HCT116 (cell line): ENCODE measurements around the gene FGD4. TPM values are rescaled to one million over a fixed set of nuclear protein-coding genes. Genes with fewer than 3 reads are reported as not detected.

Experiments used
- ATAC-seq: fragments of 200-7000 bp; cut with Tn5 transposase; 2 replicates; pipeline ENCODE4 v1.9.1; 2020; ENCODE audit warnings: mild to moderate bottlenecking, moderate library complexity
- BruUV-seq: library from RNA; stranded (reverse); fragments of 400-500 nt; replicated peaks from 2 replicates; lab custom pipeline; 2021; lab: Mats Ljungman, UMichigan
- CTCF ChIA-PET: fragments of 300-600 bp; sonication (Branson Sonifier 250); formaldehyde crosslinking; loops from one replicate; lab custom pipeline; 2021; ENCODE audit warnings: antibody characterized with exemption; lab: Charles Lee
- POLR2A ChIA-PET: fragments of 300-600, 350-600 bp; sonication (Branson Sonifier 250); formaldehyde crosslinking; loops from one replicate; lab custom pipeline; 2021; ENCODE audit warnings: antibody characterized with exemption; lab: Charles Lee
- RAD21 ChIA-PET, 2 experiments: fragments of 300-600 bp; sonication (Branson Sonifier 250); formaldehyde crosslinking; loops; one replicate each; lab custom pipeline; 2023; ENCODE audit warnings: low total read pairs in 2 of 2; ENCODE audit not compliant: uncharacterized antibody in 2 of 2, unreplicated experiment in 2 of 2, low non-redundant PET in 1 of 2; lab: Charles Lee
- DNase-seq: peaks from one replicate; pipeline ENCODE4 v3.0.0-alpha.2; 2010; ENCODE audit warnings: low read depth, low spot score
- H2AFZ ChIP-seq: fragments of 200-600 bp; shearing (Covaris generic), sonication (generic); 2 replicates; pipeline ENCODE4 v1.6.1; 2017; ENCODE audit warnings: low read depth, mixed run types, mixed read lengths, antibody characterized with exemption, low read length; ENCODE audit not compliant: poor library complexity, severe bottlenecking
- H3K27ac ChIP-seq: 2 replicates; pipeline ENCODE4 v1.5.1; 2012; ENCODE audit warnings: low read depth, low read length
- H3K27me3 ChIP-seq: fragments of 200-600 bp; sonication (generic); 2 replicates; pipeline ENCODE4 v1.6.1; 2016; ENCODE audit warnings: mixed run types, low read length, mixed read lengths; ENCODE audit not compliant: insufficient read depth
- H3K36me3 ChIP-seq, 2 experiments: fragments of 200-500 bp in 1 of 2; fragments of 200-600 bp in 1 of 2; sonication (Bioruptor generic) in 1 of 2; sonication (generic) in 1 of 2; 2 replicates each; pipeline versions ENCODE4 v1.5.1 to v1.6.1; 2014 to 2016; ENCODE audit warnings: low read length in 2 of 2, inconsistent platforms in 1 of 2, mixed read lengths in 1 of 2, mixed run types in 1 of 2; ENCODE audit not compliant: insufficient read depth in 2 of 2, control insufficient read depth in 1 of 2
- H3K4me1 ChIP-seq, 2 experiments: fragments of 200-600 bp in 1 of 2; sonication (generic) in 1 of 2; 2 replicates each; pipeline versions ENCODE4 v1.5.1 to v1.6.1; 2012 to 2017; ENCODE audit warnings: low read length in 2 of 2, inconsistent platforms in 1 of 2, mild to moderate bottlenecking in 1 of 2, mixed read lengths in 1 of 2, mixed run types in 1 of 2, moderate library complexity in 1 of 2; ENCODE audit not compliant: insufficient read depth in 2 of 2, control insufficient read depth in 1 of 2
- H3K4me2 ChIP-seq: fragments of 200-600 bp; sonication (generic); 2 replicates; pipeline ENCODE4 v1.6.1; 2017; ENCODE audit warnings: mixed run types, low read length, mixed read lengths
- H3K4me3 ChIP-seq, 2 experiments: fragments of 200-600 bp in 1 of 2; sonication (generic) in 1 of 2; replicated peaks in 1 of 2; 2 replicates each; pipeline ENCODE4 v1.5.1; 2011 to 2016; ENCODE audit warnings: low read length in 2 of 2, control low read depth in 1 of 2, low read depth in 1 of 2, mild to moderate bottlenecking in 1 of 2, mixed read lengths in 1 of 2, mixed run types in 1 of 2
- H3K79me2 ChIP-seq: fragments of 200-600 bp; sonication (generic); 2 replicates; pipeline ENCODE4 v1.6.1; 2017; ENCODE audit warnings: mild to moderate bottlenecking, mixed run types, low read length, moderate library complexity, mixed read lengths; ENCODE audit not compliant: insufficient read depth
- H3K9ac ChIP-seq: fragments of 200-600 bp; sonication (generic); 2 replicates; pipeline ENCODE4 v1.6.1; 2016; ENCODE audit warnings: low read length, mixed read lengths
- H3K9me2 ChIP-seq: fragments of 200-600 bp; sonication (generic), shearing (Covaris generic); 2 replicates; pipeline ENCODE4 v1.6.1; 2017; ENCODE audit warnings: mixed run types, mild to moderate bottlenecking, moderate library complexity; ENCODE audit not compliant: insufficient read depth
- H3K9me3 ChIP-seq, 2 experiments: fragments of 200-500 bp in 1 of 2; fragments of 200-600 bp in 1 of 2; sonication (Bioruptor generic) in 1 of 2; sonication (generic) in 1 of 2; 2 replicates each; pipeline ENCODE4 v1.6.1; 2014 to 2017; ENCODE audit warnings: low read length in 2 of 2, mixed read lengths in 2 of 2, inconsistent platforms in 1 of 2, low read depth in 1 of 2, mild to moderate bottlenecking in 1 of 2, mixed run types in 1 of 2, moderate library complexity in 1 of 2; ENCODE audit not compliant: control insufficient read depth in 1 of 2, insufficient read depth in 1 of 2
- H4K20me1 ChIP-seq: fragments of 200-600 bp; sonication (generic), shearing (Covaris generic); 2 replicates; pipeline ENCODE4 v1.6.1; 2017; ENCODE audit warnings: mixed run types, mild to moderate bottlenecking, moderate library complexity; ENCODE audit not compliant: insufficient read depth
- ATF3 ChIP-seq: IDR thresholded peaks from 2 replicates; pipeline ENCODE4 v1.6.1; 2012
- CBX3 ChIP-seq: IDR thresholded peaks from 2 replicates; pipeline ENCODE4 v1.6.1; 2012; ENCODE audit warnings: low read depth
- CTCF ChIP-seq, 3 experiments: fragments of 200-600 bp in 1 of 3; sonication (generic) in 1 of 3; IDR thresholded peaks in 2 of 3; conservative IDR thresholded peaks in 1 of 3; 2 replicates each; pipeline ENCODE4 v1.5.1; 2012 to 2017; ENCODE audit warnings: low read depth in 2 of 3, low read length in 2 of 3, antibody characterized with exemption in 1 of 3, borderline replicate concordance in 1 of 3, control low read depth in 1 of 3, mild to moderate bottlenecking in 1 of 3, mixed read lengths in 1 of 3, mixed run types in 1 of 3, moderate library complexity in 1 of 3; ENCODE audit not compliant: insufficient read depth in 1 of 3
- EGR1 ChIP-seq: IDR thresholded peaks from 2 replicates; pipeline ENCODE4 v1.6.1; 2012; ENCODE audit warnings: low read depth
- POLR2A ChIP-seq: IDR thresholded peaks from 2 replicates; pipeline ENCODE4 v1.7.0; 2011; ENCODE audit warnings: borderline replicate concordance; ENCODE audit not compliant: insufficient read depth, insufficient read length; ENCODE audit errors: extremely low read depth
- RAD21 ChIP-seq: IDR thresholded peaks from 2 replicates; pipeline ENCODE4 v1.6.1; 2012; ENCODE audit warnings: low read depth, mild to moderate bottlenecking
- REST ChIP-seq: IDR thresholded peaks from 2 replicates; pipeline ENCODE4 v1.6.1; 2012; ENCODE audit warnings: low read depth
- SP1 ChIP-seq: IDR thresholded peaks from 2 replicates; pipeline ENCODE4 v1.6.1; 2012; ENCODE audit warnings: low read depth
- ZNF274 ChIP-seq: fragments of 200-500 bp; sonication (Bioruptor generic); IDR thresholded peaks from 2 replicates; pipeline ENCODE4 v1.6.1; 2014; ENCODE audit warnings: mild to moderate bottlenecking, low read depth, low read length, inconsistent platforms
- intact Hi-C: fragments of 100-400 bp; cut with micrococcal nuclease; formaldehyde crosslinking; loops from 2 replicates; pipeline ENCODE4 v1.10.0; 2022
- total RNA-seq: library from RNA; stranded (reverse); gene quantifications from one replicate; pipeline ENCODE4 v1.2.1, GENCODE V29; 2021; ENCODE audit not compliant: unreplicated experiment

FGD4 gene
- total RNA-seq, 1 experiment from 2014 or later, result 7.7 TPM

- Histone ChIP-seq H3K27ac (no peak overlapping the region), H3K36me3 (no peaks in the 10 kb centered on the region), H3K4me2 (no peak overlapping the region), H3K4me3 (no peak overlapping the region), H4K20me1 (no peaks in the 10 kb centered on the region), H3K27me3 (no peaks in the 10 kb centered on the region), H3K4me1 (no peaks in the 10 kb centered on the region), H3K9me2 (no peaks in the 10 kb centered on the region), H3K9ac (no peak overlapping the region), H2AFZ (no peak overlapping the region), H3K9me3 (no peaks in the 10 kb centered on the region), H3K79me2 (no peaks in the 10 kb centered on the region)
- ATAC-seq, result 0 out of 2 replicates have a peak, but pooled peaks have one; percentile 38
- TF ChIP-seq CBX3 (no peak), SP1 (no peak), REST (no peak), ATF3 (no peak), ZNF274 (no peak), EGR1 (no peak), CTCF (IDR thresholded peaks at IDR 0.05 in 2 of 3, conservative IDR thresholded peaks at IDR 0.05 in 1 of 3; ENCODE audit: borderline replicate concordance in 1 of 3, insufficient read depth in 1 of 3, low read depth in 2 of 3, low read length in 2 of 3) (no peak), POLR2A (no peak), RAD21 (no peak)
- no TSS peak for BruUV-seq
- ChIA-PET RAD21 (no interaction called here), POLR2A (no interaction called here), CTCF (no interaction called here)
- intact Hi-C loops, result no loop called here
- DNase-seq, result no peak
Measured at GRCh38 chr12:32501835-32502333, 102.5 kb downstream of the FGD4 start.
